Right lobe of liver (tissue), 4 donors: ENCODE results near the gene CFAP251.

Experiments
- POLR2A ChIP-seq: fragments of 450-650 bp; IDR thresholded peaks from one replicate; pipeline ENCODE4 v1.6.1; 2017; ENCODE audit warnings: antibody characterized with exemption, mild to moderate bottlenecking
- TF ChIP-seq, protein P1 (sequence below), 4 donors: fragments of 200-600 bp in 3 of 4; fragments of 450-650 bp in 1 of 4; IDR thresholded peaks; one replicate each; pipeline versions ENCODE4 v1.5.1 to v1.8.0; 2016 to 2022; ENCODE audit warnings: antibody characterized with exemption in 4 of 4, mild to moderate bottlenecking in 2 of 4
- donor health status: DM: no; HTN: no; CAD: no.
- donor health status: DM: no; HTN: no; CAD: no.
- donor health status: DM: no; HTN: yes; CAD: no.

DNA sequence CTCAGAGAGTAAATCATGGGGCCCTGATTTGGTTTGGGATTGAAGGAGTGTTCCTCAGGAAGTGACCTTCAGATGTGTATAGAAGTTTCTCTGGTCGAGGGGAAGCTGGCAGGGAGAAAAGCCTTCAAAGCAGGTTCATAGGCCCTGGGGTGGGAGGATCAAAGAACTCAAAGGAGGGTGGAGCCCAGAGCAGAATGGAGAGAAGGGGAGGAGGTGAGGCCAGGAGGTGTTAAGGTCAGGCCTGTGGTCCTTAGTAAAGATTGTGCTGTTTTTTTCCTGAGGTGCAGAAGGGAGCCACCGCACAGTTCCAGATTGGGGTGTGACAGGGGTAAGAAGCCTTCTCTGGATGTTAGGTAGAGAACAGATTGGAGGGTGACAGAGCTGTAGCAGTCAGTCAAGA, 9.7 kb upstream of the CFAP251 start:
- TF ChIP-seq POLR2A, result no peak
- TF ChIP-seq, protein P1, sequence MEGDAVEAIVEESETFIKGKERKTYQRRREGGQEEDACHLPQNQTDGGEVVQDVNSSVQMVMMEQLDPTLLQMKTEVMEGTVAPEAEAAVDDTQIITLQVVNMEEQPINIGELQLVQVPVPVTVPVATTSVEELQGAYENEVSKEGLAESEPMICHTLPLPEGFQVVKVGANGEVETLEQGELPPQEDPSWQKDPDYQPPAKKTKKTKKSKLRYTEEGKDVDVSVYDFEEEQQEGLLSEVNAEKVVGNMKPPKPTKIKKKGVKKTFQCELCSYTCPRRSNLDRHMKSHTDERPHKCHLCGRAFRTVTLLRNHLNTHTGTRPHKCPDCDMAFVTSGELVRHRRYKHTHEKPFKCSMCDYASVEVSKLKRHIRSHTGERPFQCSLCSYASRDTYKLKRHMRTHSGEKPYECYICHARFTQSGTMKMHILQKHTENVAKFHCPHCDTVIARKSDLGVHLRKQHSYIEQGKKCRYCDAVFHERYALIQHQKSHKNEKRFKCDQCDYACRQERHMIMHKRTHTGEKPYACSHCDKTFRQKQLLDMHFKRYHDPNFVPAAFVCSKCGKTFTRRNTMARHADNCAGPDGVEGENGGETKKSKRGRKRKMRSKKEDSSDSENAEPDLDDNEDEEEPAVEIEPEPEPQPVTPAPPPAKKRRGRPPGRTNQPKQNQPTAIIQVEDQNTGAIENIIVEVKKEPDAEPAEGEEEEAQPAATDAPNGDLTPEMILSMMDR (IDR thresholded peaks at IDR 0.05), result no peak
